Measurements from ENCODE around the gene DENND1B. TPM values are rescaled to one million over a fixed set of nuclear protein-coding genes. Genes with fewer than 3 reads are reported as not detected.

The DENND1B gene
- total RNA-seq, 1 donor from 2014 or later, result 17.2 TPM

DNA sequence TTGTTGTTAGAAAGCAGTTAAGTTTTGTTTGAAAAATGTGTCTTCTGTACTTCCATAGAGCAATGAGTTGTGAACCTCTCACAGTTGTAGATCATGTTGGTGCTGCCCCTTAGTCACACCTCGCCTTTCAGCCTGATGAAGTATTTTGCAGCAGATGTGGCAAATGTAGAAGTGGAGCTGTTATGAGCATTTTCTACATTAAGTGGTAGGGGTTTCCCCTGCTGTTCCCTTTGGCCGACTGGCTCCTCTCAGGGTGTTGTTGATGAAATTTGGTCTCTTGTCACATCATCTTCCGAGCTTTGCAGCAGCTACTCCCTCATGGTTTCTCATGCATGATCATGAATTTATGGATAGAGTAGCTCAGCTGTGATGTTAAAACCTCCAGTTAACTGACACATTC is 33.6 kb upstream of the DENND1B start:
- no peaks in the 10 kb centered on the region for H3K36me3 ChIP-seq
- intact Hi-C loops (cut with DNase I), result no loop called here
- H3K4me1 ChIP-seq, result no peaks in the 10 kb centered on the region
- no peak overlapping the region for H3K27ac ChIP-seq
- peaks cover 3% of the 10 kb centered on the region for H3K9me3 ChIP-seq
- DNase-seq (ENCODE audit: extremely low spot score in 2 of 2), result no peak
- H3K4me3 ChIP-seq, result no peak overlapping the region
- no peaks in the 10 kb centered on the region for H3K27me3 ChIP-seq
- TF ChIP-seq POLR2AphosphoS5 (IDR thresholded peaks at IDR 0.05; ENCODE audit: insufficient read depth in 1 of 2, low read depth in 1 of 2) (no peak), POLR2A (IDR thresholded peaks at IDR 0.05) (no peak), CTCF (IDR thresholded peaks at IDR 0.05) (no peak)

- DNase-seq (ENCODE audit: extremely low spot score in 2 of 2), result no peak
Measured at GRCh38 chr1:197807739-197808453, 32.6 kb upstream of the DENND1B start.

DNA sequence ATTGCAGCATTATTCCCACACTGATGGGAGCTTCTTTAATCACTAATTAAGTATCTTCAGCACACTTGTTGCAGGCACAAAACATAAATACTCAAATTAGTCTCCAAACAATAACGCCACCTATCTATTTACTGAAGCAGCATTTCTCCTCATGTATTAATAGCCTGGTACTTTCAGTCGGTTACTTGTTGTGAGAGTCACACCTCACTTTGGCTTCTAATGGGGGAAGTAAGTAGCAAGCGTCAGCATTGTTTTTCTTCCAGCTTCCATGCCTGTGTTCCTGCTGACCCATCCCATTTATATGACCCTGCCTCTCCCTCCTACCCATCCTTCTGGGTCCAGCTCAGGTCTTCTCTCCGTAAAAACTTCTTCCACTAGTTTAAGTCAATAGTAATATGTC is 31.9 kb upstream of the DENND1B start:
- no peak for DNase-seq (ENCODE audit: extremely low spot score in 2 of 2)
- no peak overlapping the region for H3K4me3 ChIP-seq

More at GRCh38 chr1:197807739-197808453, 32.6 kb upstream of the DENND1B start:
- no peaks in the 10 kb centered on the region for H3K36me3 ChIP-seq
- intact Hi-C loops (cut with DNase I), result no loop called here
- no peak overlapping the region for H3K4me3 ChIP-seq
- H3K27me3 ChIP-seq, result no peaks in the 10 kb centered on the region
- no peak overlapping the region for H3K27ac ChIP-seq
- H3K4me1 ChIP-seq, result no peaks in the 10 kb centered on the region
- peaks cover 3% of the 10 kb centered on the region for H3K9me3 ChIP-seq
- TF ChIP-seq POLR2AphosphoS5 (IDR thresholded peaks at IDR 0.05; ENCODE audit: insufficient read depth in 1 of 2, low read depth in 1 of 2), result no peak
- no peak for TF ChIP-seq CTCF (IDR thresholded peaks at IDR 0.05)
- TF ChIP-seq POLR2A (IDR thresholded peaks at IDR 0.05), result no peak

GRCh38 chr1:197806718-197807117 is 31.4 kb upstream of the DENND1B start:
- no peak for DNase-seq (ENCODE audit: extremely low spot score in 2 of 2)
- TF ChIP-seq POLR2A (IDR thresholded peaks at IDR 0.05) (no peak), CTCF (IDR thresholded peaks at IDR 0.05) (no peak), POLR2AphosphoS5 (IDR thresholded peaks at IDR 0.05; ENCODE audit: insufficient read depth in 1 of 2, low read depth in 1 of 2) (no peak)
- Histone ChIP-seq H3K27ac (no peak overlapping the region), H3K4me3 (no peak overlapping the region), H3K4me1 (no peaks in the 10 kb centered on the region), H3K36me3 (no peaks in the 10 kb centered on the region), H3K27me3 (no peaks in the 10 kb centered on the region), H3K9me3 (peaks cover 3% of the 10 kb centered on the region)
- intact Hi-C loops (cut with DNase I), result no loop called here

More for the DNA sequence above, 31.9 kb upstream of the DENND1B start:
- Histone ChIP-seq H3K27ac (no peak overlapping the region), H3K36me3 (no peaks in the 10 kb centered on the region), H3K4me1 (no peaks in the 10 kb centered on the region), H3K27me3 (no peaks in the 10 kb centered on the region), H3K9me3 (peaks cover 3% of the 10 kb centered on the region)
- intact Hi-C loops (cut with DNase I), result no loop called here
- TF ChIP-seq POLR2A (IDR thresholded peaks at IDR 0.05) (no peak), CTCF (IDR thresholded peaks at IDR 0.05) (no peak), POLR2AphosphoS5 (IDR thresholded peaks at IDR 0.05; ENCODE audit: insufficient read depth in 1 of 2, low read depth in 1 of 2) (no peak)

GRCh38 chr1:197801684-197802083 is 26.4 kb upstream of the DENND1B start:
- DNase-seq (ENCODE audit: extremely low spot score in 2 of 2), result no peak
- no peaks in the 10 kb centered on the region for H3K36me3 ChIP-seq
- peaks cover 8% of the 10 kb centered on the region for H3K9me3 ChIP-seq
- no peak overlapping the region for H3K4me3 ChIP-seq
- TF ChIP-seq POLR2A (IDR thresholded peaks at IDR 0.05) (no peak), CTCF (IDR thresholded peaks at IDR 0.05) (no peak), POLR2AphosphoS5 (IDR thresholded peaks at IDR 0.05; ENCODE audit: insufficient read depth in 1 of 2, low read depth in 1 of 2) (no peak)
- no peaks in the 10 kb centered on the region for H3K4me1 ChIP-seq
- H3K27me3 ChIP-seq, result no peaks in the 10 kb centered on the region
- intact Hi-C loops (cut with DNase I), result no loop called here
- H3K27ac ChIP-seq, result no peak overlapping the region
